GM21526 (cell line): ENCODE data around the gene PUS1.
"Not testable (repeated sequence)": the region's sequence is repeated elsewhere in the genome, so short reads cannot be mapped to it uniquely, and the experiment has no call there.

Experiments
- ATAC-seq: cut with Tn5 transposase; IDR thresholded peaks from one replicate; pipeline ENCODE4 v1.9.1; 2021; ENCODE audit warnings: moderate library complexity; ENCODE audit not compliant: unreplicated experiment, low FRiP score

Gene PUS1

GRCh38 chr12:131928711-131929580 lies at the start of gene PUS1:
PUS1 (plus strand) TSS chr12:131929276; CDS start chr12:131929723, 447 bp downstream.
- ATAC-seq: peak; percentile 61

- no peak for ATAC-seq
Measured at GRCh38 chr12:131882804-131883520, 46.1 kb upstream of the PUS1 start.

- ATAC-seq: no peak
Measured at GRCh38 chr12:131883521-131883900, 45.6 kb upstream of the PUS1 start.

GRCh38 chr12:131885076-131885475 lies 44.0 kb upstream of the PUS1 start:
- ATAC-seq: not testable (repeated sequence)

- no peak for ATAC-seq
Measured at GRCh38 chr12:131885543-131886057, 43.5 kb upstream of the PUS1 start.

- ATAC-seq: not testable (repeated sequence)
Measured at GRCh38 chr12:131891722-131892121, 37.4 kb upstream of the PUS1 start.

GRCh38 chr12:131892711-131893604 lies 36.1 kb upstream of the PUS1 start:
- ATAC-seq: no peak

GRCh38 chr12:131893605-131894312 lies 35.3 kb upstream of the PUS1 start:
- no peak for ATAC-seq

- ATAC-seq: peak; percentile 75
Measured at GRCh38 chr12:131894313-131894860, 34.7 kb upstream of the PUS1 start, which contains the start of gene ULK1. ULK1 (plus strand) TSS chr12:131894622; CDS start chr12:131895002, 380 bp downstream.

GRCh38 chr12:131894981-131895639 lies 34.0 kb upstream of the PUS1 start:
- no peak for ATAC-seq

- peak; percentile 20 for ATAC-seq
Measured at GRCh38 chr12:131895640-131896079, 33.4 kb upstream of the PUS1 start.

GRCh38 chr12:131896080-131896810 lies 32.8 kb upstream of the PUS1 start:
- ATAC-seq: peak; percentile 57

GRCh38 chr12:131896811-131897270 lies 32.2 kb upstream of the PUS1 start:
- no peak for ATAC-seq

- ATAC-seq: no peak
Measured at GRCh38 chr12:131897276-131897675, 31.8 kb upstream of the PUS1 start.

- no peak for ATAC-seq
Measured at GRCh38 chr12:131897875-131898274, 31.2 kb upstream of the PUS1 start.

- ATAC-seq: no peak
Measured at GRCh38 chr12:131900397-131900796, 28.7 kb upstream of the PUS1 start.

GRCh38 chr12:131901431-131902331 lies 27.4 kb upstream of the PUS1 start:
- ATAC-seq: no peak
